ENCODE measurements around the gene SCAF11.

Gene SCAF11

DNA sequence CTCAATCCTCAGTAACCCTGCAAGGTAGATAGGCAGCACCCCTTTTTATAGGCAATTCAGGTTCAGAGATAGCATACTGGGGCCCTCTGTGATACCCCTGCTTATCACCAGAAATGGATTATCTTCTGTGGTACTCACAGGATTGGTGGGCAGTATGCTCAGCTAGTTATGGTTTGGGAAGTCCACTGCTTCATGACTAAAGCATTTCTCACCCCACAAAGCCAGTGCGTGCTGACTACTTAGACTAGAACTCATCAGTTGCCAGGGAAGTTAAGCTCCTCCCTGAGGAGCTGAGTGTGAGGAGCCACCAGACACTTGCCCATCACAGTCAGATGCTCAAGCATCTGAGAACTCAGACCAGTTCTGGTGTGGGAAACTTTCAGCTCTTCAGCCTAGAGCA, 76.3 kb downstream of the SCAF11 start:
- DNase-seq (ENCODE audit: low read depth), result peak; percentile 82
- no peak overlapping the region for H3K4me3 ChIP-seq (ENCODE audit: low read length)
- TF ChIP-seq CTCF (conservative IDR thresholded peaks at IDR 0.05; ENCODE audit: low read length), result no peak

GRCh38 chr12:45913631-45914030, 76.7 kb downstream of the SCAF11 start:
- no peak for TF ChIP-seq CTCF (conservative IDR thresholded peaks at IDR 0.05; ENCODE audit: low read length)
- no peak for DNase-seq (ENCODE audit: low read depth)
- H3K4me3 ChIP-seq (ENCODE audit: low read length), result no peak overlapping the region

DNA sequence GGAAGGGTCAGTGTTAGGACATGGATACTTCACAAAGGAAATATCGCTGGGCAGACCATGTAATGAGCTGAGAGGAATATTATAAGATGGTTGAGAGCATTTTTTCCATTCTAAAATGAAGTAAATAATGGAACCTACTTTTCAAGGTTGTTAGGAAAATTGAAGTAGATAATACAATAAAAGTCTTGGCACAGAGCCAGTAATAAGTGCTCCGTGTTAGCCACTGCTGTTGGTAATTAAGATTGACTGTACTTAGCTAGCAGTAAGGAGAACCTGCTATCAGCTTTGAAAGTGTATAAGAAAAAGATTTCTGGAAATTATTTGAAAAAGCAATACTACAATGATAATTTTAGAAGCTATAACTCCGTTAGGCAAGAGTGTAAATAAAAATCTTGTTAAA, 77.6 kb downstream of the SCAF11 start:
- TF ChIP-seq CTCF (conservative IDR thresholded peaks at IDR 0.05; ENCODE audit: low read length), result no peak
- H3K4me3 ChIP-seq (ENCODE audit: low read length), result no peak overlapping the region
- DNase-seq (ENCODE audit: low read depth), result no peak

GRCh38 chr12:45909041-45909713, 81.2 kb downstream of the SCAF11 start:
- no peak for DNase-seq (ENCODE audit: low read depth)
- H3K4me3 ChIP-seq (ENCODE audit: low read length), result no peak overlapping the region
- no peak for TF ChIP-seq CTCF (conservative IDR thresholded peaks at IDR 0.05; ENCODE audit: low read length)

DNA sequence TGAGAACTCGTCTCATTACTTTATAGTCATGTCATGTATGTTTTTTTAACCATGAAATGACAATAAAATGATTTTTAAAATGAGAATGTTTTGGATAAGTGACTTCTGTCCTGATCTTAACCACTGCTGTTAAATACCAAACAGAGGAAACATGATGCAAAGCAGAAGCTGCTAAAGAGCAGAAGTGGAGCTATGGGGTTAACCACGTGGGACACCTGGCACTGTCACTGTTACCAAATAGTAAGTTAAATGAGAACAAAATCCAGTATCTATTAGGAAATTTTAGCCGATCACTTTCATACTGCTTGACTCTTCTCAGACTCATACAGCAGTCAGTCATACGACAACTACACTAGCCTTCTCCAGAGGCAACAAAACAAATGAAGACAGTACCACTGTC, 82.4 kb downstream of the SCAF11 start:
- no peak for TF ChIP-seq CTCF (conservative IDR thresholded peaks at IDR 0.05; ENCODE audit: low read length)
- no peak for DNase-seq (ENCODE audit: low read depth)
- H3K4me3 ChIP-seq (ENCODE audit: low read length), result no peak overlapping the region

DNA sequence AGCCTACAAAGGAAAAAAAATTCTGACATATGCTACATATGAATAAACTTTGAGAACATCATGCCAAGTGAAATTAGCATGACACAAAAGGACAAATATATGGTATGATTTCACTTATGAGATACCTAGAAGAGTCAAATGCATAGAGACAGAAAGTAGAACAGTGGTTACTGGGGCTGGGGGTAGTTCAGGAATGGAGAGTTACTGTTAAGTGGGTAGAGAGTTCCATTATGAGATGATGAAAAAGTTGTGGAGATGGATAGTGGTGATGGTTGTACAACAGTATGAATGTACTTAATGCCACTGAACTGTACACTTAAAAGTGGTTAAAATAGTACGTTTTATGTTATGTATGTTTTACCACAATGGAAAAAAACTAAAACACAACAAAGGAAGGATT, 92.3 kb downstream of the SCAF11 start:
- no peak for TF ChIP-seq CTCF (conservative IDR thresholded peaks at IDR 0.05; ENCODE audit: low read length)
- H3K4me3 ChIP-seq (ENCODE audit: low read length), result no peak overlapping the region
- DNase-seq (ENCODE audit: low read depth), result no peak

DNA sequence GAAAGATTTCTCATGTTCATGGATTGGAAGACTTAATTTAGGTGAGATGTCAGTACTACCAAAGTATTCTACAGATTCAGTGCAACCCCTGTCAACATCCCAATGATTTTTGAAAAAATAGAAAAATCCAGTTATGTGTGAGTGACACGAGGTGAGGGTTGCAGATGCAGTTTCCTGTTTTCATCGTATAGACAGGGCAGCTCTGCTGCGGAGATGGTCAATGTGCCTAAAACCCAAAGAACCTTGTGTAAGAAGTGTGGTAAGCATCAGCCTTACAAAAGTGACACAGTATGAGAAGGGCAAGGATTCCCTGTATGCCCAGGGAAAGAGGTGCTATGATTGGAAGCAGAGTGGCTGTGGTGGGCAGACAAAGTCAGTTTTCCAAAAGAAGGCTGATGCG, 94.4 kb downstream of the SCAF11 start:
- TF ChIP-seq CTCF (conservative IDR thresholded peaks at IDR 0.05; ENCODE audit: low read length), result no peak
- no peak for DNase-seq (ENCODE audit: low read depth)
- no peak overlapping the region for H3K4me3 ChIP-seq (ENCODE audit: low read length)
